Fibroblast of lung (primary cell): Measurements from ENCODE around the gene METTL25B. TPM values are rescaled to one million over a fixed set of nuclear protein-coding genes. Genes with fewer than 3 reads are reported as not detected.
A peak's percentile ranks its signal among the peaks of the same experiment; 100 is the strongest.

Source experiments
- DNase-seq, 2 donors: peaks; one replicate each; pipeline versions ENCODE4 v3.0.0 to v3.0.0-alpha.2; 2010; ENCODE audit warnings: low read depth in 2 of 2
- H2AFZ ChIP-seq: 2 replicates; pipeline ENCODE4 v1.5.1; 2012; ENCODE audit warnings: low read length, control low read depth, inconsistent platforms
- H3K27ac ChIP-seq: 2 replicates; pipeline ENCODE4 v1.5.1; 2011; ENCODE audit warnings: low read length, control low read depth; ENCODE audit not compliant: insufficient read depth
- H3K27me3 ChIP-seq: 2 replicates; pipeline ENCODE4 v1.5.1; 2011; ENCODE audit warnings: mild to moderate bottlenecking, low read length; ENCODE audit not compliant: control insufficient read depth, insufficient read depth
- H3K36me3 ChIP-seq: 2 replicates; pipeline ENCODE4 v1.5.1; 2011; ENCODE audit warnings: low read length; ENCODE audit not compliant: control insufficient read depth, insufficient read depth
- H3K4me1 ChIP-seq: 2 replicates; pipeline ENCODE4 v1.5.1; 2011; ENCODE audit warnings: low read length; ENCODE audit not compliant: control insufficient read depth, insufficient read depth; ENCODE audit errors: extremely low read depth
- H3K4me2 ChIP-seq: 2 replicates; pipeline ENCODE4 v1.5.1; 2011; ENCODE audit warnings: low read length, control low read depth; ENCODE audit not compliant: insufficient read depth; ENCODE audit errors: extremely low read depth
- H3K4me3 ChIP-seq, 4 experiments: fragments of 200-600 bp in 1 of 4; sonication (generic) in 1 of 4; replicated peaks in 1 of 4; 2 replicates each; pipeline ENCODE4 v1.5.1; 2011 to 2016; ENCODE audit warnings: low read length in 4 of 4, low read depth in 3 of 4, mild to moderate bottlenecking in 3 of 4, control low read depth in 2 of 4, inconsistent platforms in 1 of 4, mixed read lengths in 1 of 4; ENCODE audit not compliant: insufficient read depth in 1 of 4; ENCODE audit errors: control extremely low read depth in 1 of 4
- H3K79me2 ChIP-seq: 2 replicates; pipeline ENCODE4 v1.5.1; 2012; ENCODE audit warnings: mild to moderate bottlenecking, low read length, inconsistent platforms; ENCODE audit not compliant: control insufficient read depth, insufficient read depth
- H3K9ac ChIP-seq: 2 replicates; pipeline ENCODE4 v1.5.1; 2011; ENCODE audit warnings: mild to moderate bottlenecking, low read length, control low read depth; ENCODE audit not compliant: insufficient read depth
- H3K9me3 ChIP-seq: 2 replicates; pipeline ENCODE4 v1.5.1; 2012; ENCODE audit warnings: low read depth, low read length; ENCODE audit not compliant: control insufficient read depth, insufficient read depth
- H4K20me1 ChIP-seq: 2 replicates; pipeline ENCODE4 v1.5.1; 2011; ENCODE audit warnings: low read length; ENCODE audit not compliant: control insufficient read depth, insufficient read depth; ENCODE audit errors: extremely low read depth
- EZH2 ChIP-seq: IDR thresholded peaks from 2 replicates; pipeline ENCODE4 v1.5.1; 2012; ENCODE audit warnings: low read length, control low read depth, mild to moderate bottlenecking; ENCODE audit errors: missing control alignments
- polyA minus RNA-seq: library from RNA; depleted of rRNA, polyadenylated mRNA; stranded (reverse); fragments of >200 nt; gene quantifications from 2 replicates; pipeline ENCODE4 v1.2.3, GENCODE V29; 2011; ENCODE audit warnings: low replicate concordance
- polyA plus RNA-seq, 2 donors: library from polyadenylated mRNA; depleted of rRNA in 1 of 2; stranded (reverse) in 1 of 2; unstranded in 1 of 2; fragments of >200 nt; gene quantifications; 2 replicates each; pipeline ENCODE4 v1.2.1, GENCODE V29; 2011 to 2012; ENCODE audit warnings: missing spikeins in 1 of 2
- total RNA-seq: library from RNA; depleted of rRNA; stranded (reverse); fragments of >200 nt; gene quantifications from 2 replicates; pipeline ENCODE4 v1.2.1, GENCODE V29; 2014
- TF ChIP-seq, protein P1 (sequence below), 2 donors: IDR thresholded peaks in 1 of 2; conservative IDR thresholded peaks in 1 of 2; 1 replicate in 1 of 2; 2 replicates in 1 of 2; pipeline ENCODE4 v1.5.1; 2011 to 2012; ENCODE audit warnings: low read length in 2 of 2, control low read depth in 1 of 2, inconsistent platforms in 1 of 2, low read depth in 1 of 2, mild to moderate bottlenecking in 1 of 2

The METTL25B gene
- total RNA-seq (12.6 and 17.3 TPM in 2 replicates), polyA plus RNA-seq (5.5 and 6.4 TPM in 2 replicates), polyA minus RNA-seq (13.9 and 23.2 TPM in 2 replicates)
- polyA plus RNA-seq (2012), result 8.4 and 10.4 TPM in 2 replicates

DNA sequence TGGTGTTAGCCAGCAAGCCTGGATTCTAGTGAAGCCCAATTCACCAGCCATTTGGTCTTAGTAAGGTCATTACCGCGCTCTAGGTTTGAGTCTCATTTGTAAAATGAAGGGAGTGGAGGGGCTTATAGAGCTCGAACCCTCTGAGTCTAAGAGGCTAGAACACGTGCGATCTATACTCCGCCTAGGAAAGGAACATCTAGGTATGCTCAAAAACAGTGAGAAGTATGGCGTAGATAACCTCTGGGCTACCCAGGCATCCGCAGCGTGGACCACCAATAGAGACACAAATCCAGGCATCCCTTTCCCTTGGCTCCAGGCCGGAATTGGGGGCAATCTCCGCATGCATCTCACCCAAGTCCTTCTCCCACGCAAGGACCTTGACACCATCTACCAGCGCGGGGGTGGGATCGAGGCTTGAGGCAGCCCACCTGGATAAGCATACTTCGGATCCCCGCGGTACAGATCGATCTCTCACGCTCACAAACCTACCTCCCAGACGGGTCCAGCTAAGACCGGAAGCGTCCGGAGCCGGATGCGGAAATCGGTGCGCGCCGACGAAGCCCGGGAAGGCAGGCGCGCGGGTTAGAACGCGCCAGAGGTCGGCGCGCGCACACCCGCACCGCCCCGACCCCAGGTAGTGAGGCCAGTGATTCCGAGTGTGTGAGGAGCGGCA, at the start of gene METTL25B:
METTL25B (plus strand) TSS at position 544 of the 673 bp plus-strand sequence. CDS start 636 bp downstream, outside the sequence.
- DNase-seq, result peak; percentile 77 to 78
- Histone ChIP-seq H3K79me2 (peaks cover 57% of the 10 kb centered on the region), H3K4me3 (peak within 1 kb of the TSS; percentile 84 to 100 (median 94)), H3K27me3 (no peaks in the 10 kb centered on the region), H3K27ac (peak within 1 kb of the TSS; percentile 100), H4K20me1 (no peaks in the 10 kb centered on the region), H3K4me2 (peak within 1 kb of the TSS; percentile 97), H2AFZ (peak within 1 kb of the TSS; percentile 86), H3K9ac (peak within 1 kb of the TSS; percentile 99), H3K9me3 (no peaks in the 10 kb centered on the region), H3K4me1 (peaks cover 24% of the 10 kb centered on the region), H3K36me3 (peaks cover 12% of the 10 kb centered on the region)
- TF ChIP-seq EZH2, result no peak
- TF ChIP-seq, protein P1, sequence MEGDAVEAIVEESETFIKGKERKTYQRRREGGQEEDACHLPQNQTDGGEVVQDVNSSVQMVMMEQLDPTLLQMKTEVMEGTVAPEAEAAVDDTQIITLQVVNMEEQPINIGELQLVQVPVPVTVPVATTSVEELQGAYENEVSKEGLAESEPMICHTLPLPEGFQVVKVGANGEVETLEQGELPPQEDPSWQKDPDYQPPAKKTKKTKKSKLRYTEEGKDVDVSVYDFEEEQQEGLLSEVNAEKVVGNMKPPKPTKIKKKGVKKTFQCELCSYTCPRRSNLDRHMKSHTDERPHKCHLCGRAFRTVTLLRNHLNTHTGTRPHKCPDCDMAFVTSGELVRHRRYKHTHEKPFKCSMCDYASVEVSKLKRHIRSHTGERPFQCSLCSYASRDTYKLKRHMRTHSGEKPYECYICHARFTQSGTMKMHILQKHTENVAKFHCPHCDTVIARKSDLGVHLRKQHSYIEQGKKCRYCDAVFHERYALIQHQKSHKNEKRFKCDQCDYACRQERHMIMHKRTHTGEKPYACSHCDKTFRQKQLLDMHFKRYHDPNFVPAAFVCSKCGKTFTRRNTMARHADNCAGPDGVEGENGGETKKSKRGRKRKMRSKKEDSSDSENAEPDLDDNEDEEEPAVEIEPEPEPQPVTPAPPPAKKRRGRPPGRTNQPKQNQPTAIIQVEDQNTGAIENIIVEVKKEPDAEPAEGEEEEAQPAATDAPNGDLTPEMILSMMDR (conservative IDR thresholded peaks at IDR 0.05 in 1 of 2, IDR thresholded peaks at IDR 0.05 in 1 of 2; ENCODE audit: low read depth in 1 of 2, low read length in 2 of 2), result no peak

- no peaks in the 10 kb centered on the region for H3K27me3 ChIP-seq
- no peaks in the 10 kb centered on the region for H4K20me1 ChIP-seq
- no peak overlapping the region for H2AFZ ChIP-seq
These were observed 48.2 kb upstream of the METTL25B start for GRCh38 chr1:156680056-156680455.

More at GRCh38 chr1:156680056-156680455, 48.2 kb upstream of the METTL25B start:
- Histone ChIP-seq H3K4me2 (no peak overlapping the region), H3K27ac (no peak overlapping the region), H3K4me1 (peaks cover 4% of the 10 kb centered on the region), H3K36me3 (no peaks in the 10 kb centered on the region), H3K79me2 (peaks cover 21% of the 10 kb centered on the region), H3K9ac (no peak overlapping the region), H3K9me3 (no peaks in the 10 kb centered on the region), H3K4me3 (no peak overlapping the region)
- DNase-seq, result no peak
- TF ChIP-seq, protein P1 (conservative IDR thresholded peaks at IDR 0.05 in 1 of 2, IDR thresholded peaks at IDR 0.05 in 1 of 2; ENCODE audit: low read depth in 1 of 2, low read length in 2 of 2), result no peak
- TF ChIP-seq EZH2, result no peak
